OCI-LY7 (cell line): Measurements from ENCODE around the gene C1QL4.

Source experiments
- EZH2phosphoT487 ChIP-seq: fragments of 200-600 bp; sonication (generic); IDR thresholded peaks from 2 replicates; pipeline ENCODE4 v1.6.1; 2018; ENCODE audit warnings: low read depth, borderline replicate concordance, mild to moderate bottlenecking, mixed run types, antibody characterized with exemption, low read length, moderate library complexity, mixed read lengths
- TF ChIP-seq, protein P1 (sequence below): fragments of 200-600 bp; sonication (generic); conservative IDR thresholded peaks from 2 replicates; pipeline ENCODE4 v1.5.1; 2014; ENCODE audit warnings: mild to moderate bottlenecking, antibody characterized with exemption, low read length, moderate library complexity, mixed read lengths

DNA sequence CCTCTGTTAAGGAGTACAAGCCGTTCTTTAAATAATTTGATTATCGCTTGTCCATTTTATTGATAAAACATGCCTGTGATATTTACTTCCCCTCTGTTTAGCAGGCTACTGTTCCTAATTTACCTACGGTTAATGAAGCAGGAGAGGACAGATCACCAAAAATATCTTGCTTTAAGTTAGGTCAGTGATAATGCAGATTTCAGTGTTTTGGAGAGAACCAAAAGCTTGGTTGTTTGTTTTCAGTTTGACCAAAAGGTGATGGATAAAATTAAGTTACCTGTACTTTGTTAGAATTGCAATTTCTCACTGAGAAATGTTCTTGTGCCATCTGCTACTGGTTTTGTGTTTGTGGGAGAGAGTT, 31.2 kb upstream of the C1QL4 start:
- TF ChIP-seq, protein P1, sequence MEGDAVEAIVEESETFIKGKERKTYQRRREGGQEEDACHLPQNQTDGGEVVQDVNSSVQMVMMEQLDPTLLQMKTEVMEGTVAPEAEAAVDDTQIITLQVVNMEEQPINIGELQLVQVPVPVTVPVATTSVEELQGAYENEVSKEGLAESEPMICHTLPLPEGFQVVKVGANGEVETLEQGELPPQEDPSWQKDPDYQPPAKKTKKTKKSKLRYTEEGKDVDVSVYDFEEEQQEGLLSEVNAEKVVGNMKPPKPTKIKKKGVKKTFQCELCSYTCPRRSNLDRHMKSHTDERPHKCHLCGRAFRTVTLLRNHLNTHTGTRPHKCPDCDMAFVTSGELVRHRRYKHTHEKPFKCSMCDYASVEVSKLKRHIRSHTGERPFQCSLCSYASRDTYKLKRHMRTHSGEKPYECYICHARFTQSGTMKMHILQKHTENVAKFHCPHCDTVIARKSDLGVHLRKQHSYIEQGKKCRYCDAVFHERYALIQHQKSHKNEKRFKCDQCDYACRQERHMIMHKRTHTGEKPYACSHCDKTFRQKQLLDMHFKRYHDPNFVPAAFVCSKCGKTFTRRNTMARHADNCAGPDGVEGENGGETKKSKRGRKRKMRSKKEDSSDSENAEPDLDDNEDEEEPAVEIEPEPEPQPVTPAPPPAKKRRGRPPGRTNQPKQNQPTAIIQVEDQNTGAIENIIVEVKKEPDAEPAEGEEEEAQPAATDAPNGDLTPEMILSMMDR: no peak
- TF ChIP-seq EZH2phosphoT487: no peak
